Activated T-cell treated with anti-CD3 and anti-CD28 coated beads, Interleukin-2, amount 50 U/mL, for 4 hours (primary cell): ENCODE results near the gene LARP1B. TPM values are rescaled to one million over a fixed set of nuclear protein-coding genes. Genes with fewer than 3 reads are reported as not detected.
"Not testable (repeated sequence)": the region's sequence is repeated elsewhere in the genome, so short reads cannot be mapped to it uniquely, and the experiment has no call there.

ENCODE experiments used
- ATAC-seq, 2 donors: fragments of 200-7000 bp; cut with Tn5 transposase; one replicate each; pipeline ENCODE4 v1.10.0; 2021
- DNase-seq: peaks from one replicate; pipeline ENCODE4 v3.0.0-alpha.2; 2020
- H3K27me3 Mint-ChIP-seq: one replicate; pipeline ENCODE4 v1.8.0; 2021; ENCODE audit warnings: low read depth, mixed read lengths
- H3K36me3 Mint-ChIP-seq: one replicate; pipeline ENCODE4 v1.8.0; 2022; ENCODE audit warnings: mixed read lengths; ENCODE audit not compliant: insufficient read depth
- H3K4me1 Mint-ChIP-seq: one replicate; pipeline ENCODE4 v1.8.0; 2021; ENCODE audit warnings: low read depth, mixed read lengths
- H3K4me3 Mint-ChIP-seq: one replicate; pipeline ENCODE4 v1.8.0; 2021; ENCODE audit warnings: mild to moderate bottlenecking, moderate library complexity, mixed read lengths
- H3K9me3 Mint-ChIP-seq: one replicate; pipeline ENCODE4 v1.8.0; 2021; ENCODE audit warnings: mixed read lengths
- total RNA-seq, 3 donors: library from RNA; stranded (reverse); gene quantifications; one replicate each; pipeline ENCODE4 v1.2.1, GENCODE V29; 2021

LARP1B gene
- total RNA-seq: 10 to 100 TPM; 26.3 to 29.6 (median 29.4) TPM

DNA sequence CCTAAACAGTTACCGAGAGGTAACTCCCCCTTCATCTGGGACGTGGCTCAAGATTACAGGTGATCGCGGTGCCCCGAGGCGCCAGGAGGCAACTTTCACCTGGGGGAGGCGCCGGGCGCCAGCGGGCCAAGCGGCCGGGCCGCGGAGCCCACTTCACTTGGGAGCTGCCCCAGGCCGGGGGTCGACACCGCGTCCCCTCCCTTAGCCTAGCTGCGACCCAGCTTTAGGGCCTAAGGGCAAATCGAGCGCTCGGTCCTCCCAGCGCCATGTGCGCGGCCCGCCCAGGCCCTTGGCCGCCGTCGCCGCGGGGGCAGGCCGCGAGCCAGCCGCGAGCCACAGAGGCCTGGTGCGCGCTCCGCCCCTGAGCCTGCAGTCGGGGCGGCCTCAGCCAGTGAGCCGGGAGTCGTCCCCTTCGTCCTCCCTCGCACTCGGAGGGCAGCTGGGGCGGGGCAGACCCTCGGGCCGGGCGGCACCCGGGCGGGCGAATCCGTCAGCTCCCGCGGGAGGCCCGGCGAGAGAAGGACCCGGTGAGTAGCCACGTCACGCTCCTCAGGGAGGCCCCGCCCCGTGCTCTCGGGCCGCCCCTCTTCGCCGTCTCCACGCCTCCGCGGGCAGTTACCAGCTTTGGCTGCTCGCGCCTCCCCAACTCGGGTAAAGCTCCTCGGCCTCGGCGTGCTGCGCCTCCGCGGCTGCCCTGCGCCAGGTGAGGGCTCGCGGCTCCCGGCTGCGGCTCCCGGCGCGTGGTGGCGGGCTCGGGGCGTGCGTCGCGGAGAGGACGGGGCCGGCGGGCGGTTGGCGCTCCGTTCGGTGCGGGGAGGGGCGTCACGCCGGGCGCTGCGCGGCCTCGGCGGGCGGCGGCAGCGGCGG, at the start of gene LARP1B:
Gene LARP1B (plus strand): TSS at position 614 of the 867 bp plus-strand sequence. CDS start 13,640 bp downstream, outside the sequence.
- H3K9me3 Mint-ChIP-seq: no peaks in the 10 kb centered on the region
- H3K4me3 Mint-ChIP-seq: peak within 1 kb of the TSS; percentile 85
- peak; percentile 93 for DNase-seq
- H3K4me1 Mint-ChIP-seq: peaks cover 16% of the 10 kb centered on the region
- peaks cover 3% of the 10 kb centered on the region for H3K27me3 Mint-ChIP-seq
- peak; percentile 90 to 91 for ATAC-seq
- no peaks in the 10 kb centered on the region for H3K36me3 Mint-ChIP-seq

DNA sequence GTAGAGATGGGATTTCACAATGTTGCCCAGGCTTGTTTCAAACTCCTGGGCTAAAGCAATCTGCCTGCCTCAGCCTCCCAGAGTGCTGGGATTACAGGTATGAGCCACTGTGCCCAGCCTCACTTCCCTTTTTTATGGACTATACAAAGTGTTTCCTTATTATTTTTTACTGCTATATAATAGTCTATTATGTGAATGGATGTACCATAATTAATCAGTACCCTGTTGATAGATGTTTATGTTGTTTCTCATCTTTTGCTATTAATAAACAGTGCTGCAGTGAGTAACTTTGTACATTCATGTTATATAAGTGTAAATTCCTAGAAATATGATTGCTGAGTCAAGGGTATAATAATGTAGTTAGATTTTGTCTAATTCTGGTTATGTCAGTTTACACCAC, 35.8 kb upstream of the LARP1B start:
- DNase-seq (no peak), ATAC-seq (no peak)
- Mint-ChIP-seq H3K4me1 (no peaks in the 10 kb centered on the region), H3K27me3 (no peaks in the 10 kb centered on the region), H3K36me3 (peaks cover 36% of the 10 kb centered on the region), H3K4me3 (no peak overlapping the region), H3K9me3 (no peaks in the 10 kb centered on the region)

DNA sequence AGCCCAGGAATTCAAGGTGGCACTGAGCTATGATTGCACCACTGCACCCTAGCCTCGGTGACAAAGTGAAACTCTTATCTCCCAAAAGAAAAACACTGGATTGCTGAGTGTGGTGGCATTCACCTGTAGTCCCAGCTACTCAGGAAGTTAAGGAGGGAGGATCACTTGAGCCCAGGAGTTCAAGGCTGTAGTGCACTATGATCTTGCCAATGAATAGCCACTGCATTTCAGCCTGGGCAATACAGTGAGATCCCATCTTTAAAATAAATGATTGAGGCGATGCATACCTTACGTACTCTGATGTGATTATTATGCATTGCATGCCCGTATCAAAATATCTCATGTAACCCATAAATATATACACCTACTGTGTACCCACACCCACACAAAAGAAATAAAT, 31.2 kb upstream of the LARP1B start:
- H3K4me1 Mint-ChIP-seq: no peaks in the 10 kb centered on the region
- ATAC-seq: no peak
- H3K4me3 Mint-ChIP-seq: no peak overlapping the region
- DNase-seq: no peak
- H3K9me3 Mint-ChIP-seq: no peaks in the 10 kb centered on the region
- H3K27me3 Mint-ChIP-seq: no peaks in the 10 kb centered on the region
- H3K36me3 Mint-ChIP-seq: peaks cover 32% of the 10 kb centered on the region

DNA sequence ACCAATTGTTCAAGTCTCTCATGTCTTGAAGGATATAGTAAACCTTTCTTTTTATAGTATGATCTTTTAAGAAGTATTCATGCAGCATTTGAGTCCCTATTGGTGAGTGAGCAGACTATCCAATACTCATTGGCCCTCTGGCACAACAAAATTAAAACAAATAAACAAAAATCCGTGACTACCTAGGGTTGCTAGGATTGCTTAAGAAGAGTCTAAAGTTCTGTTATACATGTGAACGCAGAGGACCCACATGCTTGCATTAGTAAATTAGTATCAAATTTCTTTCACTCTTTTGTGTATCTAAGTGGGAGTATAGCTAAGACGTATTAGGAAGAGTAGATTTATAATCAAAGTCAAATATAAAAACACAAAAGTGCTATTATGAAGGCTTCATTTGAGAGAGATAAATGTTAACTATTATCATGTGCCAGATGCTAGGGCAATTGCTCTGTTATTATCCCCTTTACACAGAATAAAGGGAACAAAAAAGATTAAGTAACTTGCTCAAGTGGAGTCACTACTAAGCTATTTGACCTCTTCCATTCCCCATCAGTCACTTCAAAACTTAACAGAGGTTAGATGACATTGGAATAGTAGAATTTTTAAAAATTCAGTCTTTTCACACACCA, 29.2 kb upstream of the LARP1B start:
- ATAC-seq (no peak), DNase-seq (no peak)
- Mint-ChIP-seq H3K4me3 (no peak overlapping the region), H3K27me3 (no peaks in the 10 kb centered on the region), H3K36me3 (peaks cover 24% of the 10 kb centered on the region), H3K9me3 (no peaks in the 10 kb centered on the region), H3K4me1 (no peaks in the 10 kb centered on the region)

DNA sequence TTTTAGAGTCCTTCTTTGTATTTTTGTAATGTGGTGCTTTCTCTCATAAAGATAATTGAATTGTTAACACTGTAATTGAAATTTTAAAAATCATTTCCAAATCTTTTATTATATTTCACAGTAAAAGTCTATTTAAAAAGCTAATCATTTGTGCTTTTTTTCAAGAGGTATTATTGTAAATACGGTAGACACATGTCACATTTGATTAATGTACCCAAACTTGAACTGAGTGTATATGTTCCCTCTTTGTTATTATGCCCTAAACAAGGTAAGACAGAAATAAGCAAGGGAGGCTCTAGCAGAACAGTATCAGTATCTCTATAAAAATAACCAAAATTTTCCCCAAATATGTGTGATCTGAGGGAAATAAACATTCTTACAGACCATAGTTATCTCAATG, 21.5 kb upstream of the LARP1B start:
- Mint-ChIP-seq H3K27me3 (no peaks in the 10 kb centered on the region), H3K36me3 (no peaks in the 10 kb centered on the region), H3K4me3 (no peak overlapping the region), H3K9me3 (no peaks in the 10 kb centered on the region), H3K4me1 (no peaks in the 10 kb centered on the region)
- ATAC-seq (no peak), DNase-seq (no peak)

DNA sequence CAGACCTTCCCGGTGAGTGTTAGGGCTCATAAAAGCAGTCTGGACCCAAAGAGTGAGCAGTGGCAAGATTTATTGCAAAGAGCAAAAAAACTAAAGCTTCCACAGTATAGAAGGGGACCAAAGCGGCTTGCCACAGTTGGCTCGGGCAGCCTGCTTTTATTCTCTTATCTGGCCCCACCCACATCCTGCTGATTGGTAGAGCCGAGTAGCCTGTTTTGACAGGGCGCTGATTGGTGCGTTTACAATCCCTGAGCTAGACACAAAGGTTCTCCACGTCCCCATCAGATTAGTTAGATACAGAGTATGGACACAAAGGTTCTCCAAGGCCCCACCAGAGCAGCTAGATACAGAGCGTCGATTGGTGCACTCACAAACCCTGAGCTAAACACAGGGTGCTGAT, 14.1 kb upstream of the LARP1B start:
- not testable (repeated sequence) for H3K36me3 Mint-ChIP-seq, H3K27me3 Mint-ChIP-seq, ATAC-seq, H3K9me3 Mint-ChIP-seq, H3K4me3 Mint-ChIP-seq, H3K4me1 Mint-ChIP-seq, DNase-seq

DNA sequence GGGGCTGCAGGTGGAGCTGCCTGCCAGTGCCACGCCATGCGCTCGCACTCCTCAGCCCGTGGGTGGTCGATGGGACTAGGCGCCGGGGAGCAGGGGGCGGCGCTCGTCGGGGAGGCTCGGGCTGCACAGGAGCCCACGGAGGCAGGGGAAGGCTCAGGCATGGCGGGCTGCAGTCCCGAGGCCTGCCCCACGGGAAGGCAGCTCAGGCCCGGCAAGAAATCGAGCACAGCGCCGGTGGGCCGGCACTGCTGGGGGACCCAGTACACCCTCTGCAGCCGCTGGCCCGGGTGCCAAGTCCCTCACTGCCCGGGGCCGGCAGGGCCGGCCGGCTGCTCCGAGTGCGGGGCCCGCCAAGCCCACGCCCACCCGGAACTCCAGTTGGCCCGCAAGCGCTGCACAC, 13.6 kb upstream of the LARP1B start:
- not testable (repeated sequence) for DNase-seq, ATAC-seq, H3K4me1 Mint-ChIP-seq, H3K9me3 Mint-ChIP-seq, H3K27me3 Mint-ChIP-seq, H3K36me3 Mint-ChIP-seq, H3K4me3 Mint-ChIP-seq

DNA sequence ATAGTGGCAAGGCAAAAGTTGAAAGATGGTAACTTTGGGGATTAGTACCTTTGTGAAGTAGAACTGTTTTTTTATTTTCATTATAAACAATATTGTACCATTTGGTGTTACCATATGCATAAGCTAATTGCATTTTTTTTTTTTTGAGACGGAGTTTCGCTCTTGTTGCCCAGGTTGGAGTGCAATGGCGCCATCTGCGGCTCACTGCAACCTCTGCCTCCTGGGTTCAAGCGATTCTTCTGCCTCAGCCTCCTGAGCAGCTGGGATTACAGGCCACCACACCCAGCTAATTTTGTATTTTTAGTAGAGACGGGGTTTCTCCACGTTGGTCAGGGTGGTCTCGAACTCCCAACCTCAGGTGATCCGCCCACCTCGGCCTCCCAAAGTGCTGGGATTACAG, 9.9 kb upstream of the LARP1B start:
- not testable (repeated sequence) for H3K36me3 Mint-ChIP-seq, H3K4me1 Mint-ChIP-seq, H3K27me3 Mint-ChIP-seq, H3K4me3 Mint-ChIP-seq, H3K9me3 Mint-ChIP-seq, ATAC-seq, DNase-seq

DNA sequence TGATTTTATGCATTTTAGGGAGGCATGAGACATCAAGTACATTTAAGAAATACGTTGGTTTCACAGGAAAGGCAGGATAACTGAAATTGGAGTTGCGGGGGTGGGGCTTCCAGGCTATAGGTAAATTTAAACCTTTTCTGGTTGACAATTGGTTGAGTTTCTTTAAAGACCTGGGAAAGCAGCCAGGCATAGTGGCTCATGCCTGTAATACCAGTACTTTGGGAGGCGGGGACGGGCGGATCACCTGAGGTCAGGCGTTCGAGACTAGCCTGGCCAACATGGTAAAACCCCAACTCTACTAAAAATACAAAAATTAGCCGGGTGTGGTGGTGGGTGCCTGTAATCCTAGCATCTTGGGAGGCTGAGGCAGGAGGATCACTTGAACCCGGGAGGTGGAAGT, 6.2 kb upstream of the LARP1B start:
- not testable (repeated sequence) for ATAC-seq, H3K27me3 Mint-ChIP-seq, H3K9me3 Mint-ChIP-seq, H3K4me1 Mint-ChIP-seq, DNase-seq, H3K36me3 Mint-ChIP-seq, H3K4me3 Mint-ChIP-seq

DNA sequence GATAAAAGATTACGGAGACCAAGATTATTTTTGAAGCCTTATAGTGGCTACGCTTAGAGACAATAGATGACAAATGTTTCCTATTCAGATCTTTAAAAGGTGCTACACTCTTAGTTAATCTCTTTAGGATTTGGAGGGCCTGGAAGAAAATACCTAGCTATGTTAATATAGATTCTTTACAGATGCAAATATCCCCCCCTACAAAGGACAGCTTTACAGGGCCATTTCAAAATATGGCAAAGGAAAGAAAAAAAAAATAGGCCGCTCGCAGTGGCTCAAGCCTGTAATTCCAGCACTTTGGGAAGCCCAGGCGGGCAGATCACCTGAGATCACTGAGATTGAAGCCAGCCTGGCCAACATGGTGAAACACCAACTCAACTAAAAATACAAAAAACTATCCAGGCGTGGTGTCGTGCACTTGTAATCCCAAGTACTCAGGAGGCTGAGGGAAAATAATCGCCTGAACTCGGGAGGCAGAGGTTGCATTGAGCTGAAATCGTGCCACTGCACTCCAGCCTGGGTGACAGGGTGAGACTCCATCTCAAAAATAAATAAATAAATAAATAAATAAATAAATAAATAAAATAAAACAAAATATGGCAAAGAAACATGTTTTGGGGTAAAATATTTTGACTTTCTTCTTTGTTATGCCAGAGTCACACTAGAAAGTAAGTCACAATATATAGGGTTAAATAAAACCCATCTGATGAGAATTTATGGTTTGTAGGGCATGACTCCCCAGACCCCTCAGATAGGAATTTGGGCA, 5.5 kb upstream of the LARP1B start:
- not testable (repeated sequence) for H3K36me3 Mint-ChIP-seq, ATAC-seq, H3K4me3 Mint-ChIP-seq, DNase-seq, H3K4me1 Mint-ChIP-seq, H3K9me3 Mint-ChIP-seq, H3K27me3 Mint-ChIP-seq

DNA sequence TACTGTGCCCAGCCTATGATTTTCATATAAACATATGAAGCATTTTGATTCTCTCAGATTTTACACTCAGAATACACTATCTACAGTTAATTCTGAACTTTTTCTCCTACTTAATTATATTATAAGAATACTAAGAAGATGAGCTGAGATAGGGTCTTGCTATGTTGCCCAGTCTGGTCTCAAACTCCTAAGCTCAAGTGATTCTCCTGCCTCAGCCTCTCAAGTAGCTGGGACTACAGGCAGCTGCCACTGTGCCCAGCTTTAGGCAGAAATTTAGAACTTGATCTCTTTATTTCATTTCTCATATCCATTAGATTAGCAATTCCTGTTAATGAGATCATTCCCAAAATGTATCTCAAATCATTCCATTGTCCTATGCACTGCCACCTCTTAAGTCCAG, 4.7 kb upstream of the LARP1B start:
- Mint-ChIP-seq H3K4me1 (peaks cover 5% of the 10 kb centered on the region), H3K36me3 (no peaks in the 10 kb centered on the region), H3K4me3 (no peak overlapping the region), H3K9me3 (no peaks in the 10 kb centered on the region), H3K27me3 (peaks cover 3% of the 10 kb centered on the region)
- ATAC-seq: no peak
- DNase-seq: no peak

DNA sequence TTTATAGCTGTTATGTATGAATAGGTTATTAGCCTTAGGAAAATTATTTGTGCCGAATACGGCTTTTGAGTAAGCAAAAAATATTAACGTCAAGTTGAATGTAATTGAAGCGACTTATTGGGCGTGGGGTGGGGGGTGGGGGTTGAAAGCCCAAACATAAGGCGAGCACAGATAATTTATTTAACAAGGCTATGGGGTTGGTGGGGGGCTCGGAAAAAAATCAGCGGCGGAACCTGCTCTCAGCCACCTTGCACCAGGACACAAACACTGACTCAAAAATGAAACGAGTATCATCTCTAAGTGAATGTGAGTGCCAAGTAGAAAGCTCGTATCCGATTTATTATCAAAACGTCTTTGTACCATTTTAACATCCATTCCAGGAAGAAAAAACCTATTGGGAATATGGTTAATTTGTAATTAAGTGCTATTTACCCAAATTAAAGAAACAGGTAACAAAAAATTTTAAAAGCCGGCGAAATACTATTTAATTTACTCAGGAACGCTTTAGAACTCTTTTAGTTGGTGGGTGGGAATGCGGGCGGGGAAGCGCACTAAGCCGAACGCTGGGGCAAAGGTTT, 902 bp upstream of the LARP1B start:
- H3K4me3 Mint-ChIP-seq: peak overlapping the region; percentile 81
- no peaks in the 10 kb centered on the region for H3K9me3 Mint-ChIP-seq
- DNase-seq (no peak), ATAC-seq (no peak)
- H3K27me3 Mint-ChIP-seq: peaks cover 3% of the 10 kb centered on the region
- peaks cover 15% of the 10 kb centered on the region for H3K4me1 Mint-ChIP-seq
- H3K36me3 Mint-ChIP-seq: no peaks in the 10 kb centered on the region

DNA sequence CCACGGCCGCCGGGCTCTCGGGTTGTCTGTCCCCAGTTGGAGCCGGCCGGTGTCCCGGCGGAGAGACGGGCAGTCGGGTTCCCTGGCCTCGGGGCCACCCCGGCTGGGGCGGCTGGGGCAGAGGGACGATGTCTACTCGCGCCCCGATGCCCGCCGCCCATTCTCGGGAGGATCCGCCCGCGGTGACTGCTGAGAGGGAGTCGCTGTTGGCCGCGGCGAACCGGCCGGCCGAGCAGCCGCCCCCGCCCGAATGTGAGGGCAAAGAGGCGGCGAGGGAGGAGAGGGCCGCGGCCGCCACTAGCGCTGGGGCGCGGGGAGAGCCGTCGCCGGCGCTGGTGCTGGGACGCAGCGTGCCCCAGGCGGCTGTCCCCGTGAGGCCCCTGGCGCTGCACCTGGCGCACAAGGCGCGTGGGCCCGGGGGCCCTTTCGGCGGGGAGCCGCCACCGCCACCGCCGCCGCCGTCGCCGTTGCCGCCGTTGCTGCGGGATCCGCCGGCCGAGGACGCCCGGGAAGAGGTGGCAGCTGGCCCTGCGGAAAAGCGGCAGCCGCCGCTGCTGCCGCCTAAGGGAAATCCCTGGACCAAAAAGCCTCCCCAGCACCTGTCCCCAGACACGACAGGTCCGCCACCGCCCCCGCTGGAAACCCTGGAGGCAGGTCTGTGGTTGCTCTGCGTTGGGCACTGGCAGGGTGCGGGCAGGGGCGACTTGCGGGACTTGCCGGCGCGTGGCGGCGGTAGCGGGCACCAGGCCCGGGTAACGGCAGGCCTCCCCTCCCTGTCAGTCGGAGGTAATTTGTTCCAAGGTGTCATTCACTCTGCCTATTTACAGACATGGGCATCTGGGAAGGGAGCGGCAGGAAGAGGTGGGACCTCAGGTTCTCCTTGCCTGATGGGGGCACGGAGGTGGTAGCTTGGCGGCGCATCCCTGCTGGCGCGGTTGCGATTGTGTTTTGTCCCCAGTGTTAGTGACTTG, 739 bp downstream of the LARP1B start:
- DNase-seq: peak; percentile 57
- ATAC-seq: peak; percentile 46 to 56
- Mint-ChIP-seq H3K4me1 (peaks cover 16% of the 10 kb centered on the region), H3K9me3 (no peaks in the 10 kb centered on the region), H3K36me3 (no peaks in the 10 kb centered on the region), H3K27me3 (no peaks in the 10 kb centered on the region), H3K4me3 (peak overlapping the region; percentile 85)
